ENCODE measurements around the gene MRPL17.
A peak's percentile ranks its signal among the peaks of the same experiment; 100 is the strongest.

MRPL17 gene

GRCh38 chr11:6656584-6656915 lies 26.6 kb downstream of the MRPL17 start:
- no peak for DNase-seq (ENCODE audit: insufficient read length, low spot score)
- no peak for FAIRE-seq
- TF ChIP-seq POLR2AphosphoS5 (IDR thresholded peaks at IDR 0.05; ENCODE audit: low read depth, low read length) (no peak), SPI1 (IDR thresholded peaks at IDR 0.05; ENCODE audit: low read depth, low read length) (no peak), POU2F2 (IDR thresholded peaks at IDR 0.05; ENCODE audit: low read depth, low read length) (no peak)

GRCh38 chr11:6655790-6656583 lies 27.2 kb downstream of the MRPL17 start, which contains the start of gene DCHS1:
TSS of gene DCHS1 (minus strand) at chr11:6655809. CDS start at chr11:6641613, 14,196 bp downstream.
- DNase-seq (ENCODE audit: insufficient read length, low spot score): no peak
- no peak for TF ChIP-seq POLR2A (IDR thresholded peaks at IDR 0.05; ENCODE audit: low read depth, low read length)
- TF ChIP-seq POU2F2 (IDR thresholded peaks at IDR 0.05; ENCODE audit: low read depth, low read length): no peak
- TF ChIP-seq TAF1 (IDR thresholded peaks at IDR 0.05; ENCODE audit: low read depth, low read length): no peak
- TF ChIP-seq PAX5 (IDR thresholded peaks at IDR 0.05; ENCODE audit: insufficient read depth, low read length, severe bottlenecking): no peak
- no peak for TF ChIP-seq POLR2AphosphoS5 (IDR thresholded peaks at IDR 0.05; ENCODE audit: low read depth, low read length)
- no peak for TF ChIP-seq SPI1 (IDR thresholded peaks at IDR 0.05; ENCODE audit: low read depth, low read length)
- FAIRE-seq: no peak

GRCh38 chr11:6655020-6655789 lies 27.9 kb downstream of the MRPL17 start:
- TF ChIP-seq POLR2A (IDR thresholded peaks at IDR 0.05; ENCODE audit: low read depth, low read length) (no peak), PAX5 (IDR thresholded peaks at IDR 0.05; ENCODE audit: insufficient read depth, low read length, severe bottlenecking) (no peak), TAF1 (IDR thresholded peaks at IDR 0.05; ENCODE audit: low read depth, low read length) (no peak), POLR2AphosphoS5 (IDR thresholded peaks at IDR 0.05; ENCODE audit: low read depth, low read length) (no peak), POU2F2 (IDR thresholded peaks at IDR 0.05; ENCODE audit: low read depth, low read length) (no peak), SPI1 (IDR thresholded peaks at IDR 0.05; ENCODE audit: low read depth, low read length) (no peak)
- FAIRE-seq (peak; percentile 80), DNase-seq (ENCODE audit: insufficient read length, low spot score) (no peak)

- FAIRE-seq (peak; percentile 78), DNase-seq (ENCODE audit: insufficient read length, low spot score) (no peak)
- TF ChIP-seq PAX5 (IDR thresholded peaks at IDR 0.05; ENCODE audit: insufficient read depth, low read length, severe bottlenecking) (no peak), TAF1 (IDR thresholded peaks at IDR 0.05; ENCODE audit: low read depth, low read length) (no peak), SPI1 (IDR thresholded peaks at IDR 0.05; ENCODE audit: low read depth, low read length) (no peak), POLR2AphosphoS5 (IDR thresholded peaks at IDR 0.05; ENCODE audit: low read depth, low read length) (no peak), POLR2A (IDR thresholded peaks at IDR 0.05; ENCODE audit: low read depth, low read length) (no peak), POU2F2 (IDR thresholded peaks at IDR 0.05; ENCODE audit: low read depth, low read length) (no peak)
Observed at GRCh38 chr11:6654281-6655019, 28.7 kb downstream of the MRPL17 start.

GRCh38 chr11:6653656-6654055 lies 29.5 kb downstream of the MRPL17 start:
- no peak for DNase-seq (ENCODE audit: insufficient read length, low spot score)
- TF ChIP-seq PAX5 (IDR thresholded peaks at IDR 0.05; ENCODE audit: insufficient read depth, low read length, severe bottlenecking): no peak
- no peak for TF ChIP-seq POLR2A (IDR thresholded peaks at IDR 0.05; ENCODE audit: low read depth, low read length)
- no peak for TF ChIP-seq SPI1 (IDR thresholded peaks at IDR 0.05; ENCODE audit: low read depth, low read length)
- TF ChIP-seq POU2F2 (IDR thresholded peaks at IDR 0.05; ENCODE audit: low read depth, low read length): no peak
- TF ChIP-seq TAF1 (IDR thresholded peaks at IDR 0.05; ENCODE audit: low read depth, low read length): no peak
- no peak for TF ChIP-seq POLR2AphosphoS5 (IDR thresholded peaks at IDR 0.05; ENCODE audit: low read depth, low read length)
- no peak for FAIRE-seq

GRCh38 chr11:6653097-6653496 lies 30.0 kb downstream of the MRPL17 start:
- DNase-seq (ENCODE audit: insufficient read length, low spot score) (no peak), FAIRE-seq (no peak)
- TF ChIP-seq POLR2A (IDR thresholded peaks at IDR 0.05; ENCODE audit: low read depth, low read length) (no peak), SPI1 (IDR thresholded peaks at IDR 0.05; ENCODE audit: low read depth, low read length) (no peak), POU2F2 (IDR thresholded peaks at IDR 0.05; ENCODE audit: low read depth, low read length) (no peak), PAX5 (IDR thresholded peaks at IDR 0.05; ENCODE audit: insufficient read depth, low read length, severe bottlenecking) (no peak), POLR2AphosphoS5 (IDR thresholded peaks at IDR 0.05; ENCODE audit: low read depth, low read length) (no peak), TAF1 (IDR thresholded peaks at IDR 0.05; ENCODE audit: low read depth, low read length) (no peak)

- DNase-seq (ENCODE audit: insufficient read length, low spot score) (no peak), FAIRE-seq (no peak)
- TF ChIP-seq POU2F2 (IDR thresholded peaks at IDR 0.05; ENCODE audit: low read depth, low read length) (no peak), POLR2AphosphoS5 (IDR thresholded peaks at IDR 0.05; ENCODE audit: low read depth, low read length) (no peak), PAX5 (IDR thresholded peaks at IDR 0.05; ENCODE audit: insufficient read depth, low read length, severe bottlenecking) (no peak), TAF1 (IDR thresholded peaks at IDR 0.05; ENCODE audit: low read depth, low read length) (no peak), POLR2A (IDR thresholded peaks at IDR 0.05; ENCODE audit: low read depth, low read length) (no peak), SPI1 (IDR thresholded peaks at IDR 0.05; ENCODE audit: low read depth, low read length) (no peak)
Observed at GRCh38 chr11:6652182-6652581, 31.0 kb downstream of the MRPL17 start.

- TF ChIP-seq TAF1 (IDR thresholded peaks at IDR 0.05; ENCODE audit: low read depth, low read length): no peak
- TF ChIP-seq PAX5 (IDR thresholded peaks at IDR 0.05; ENCODE audit: insufficient read depth, low read length, severe bottlenecking): no peak
- TF ChIP-seq POLR2AphosphoS5 (IDR thresholded peaks at IDR 0.05; ENCODE audit: low read depth, low read length): no peak
- TF ChIP-seq POLR2A (IDR thresholded peaks at IDR 0.05; ENCODE audit: low read depth, low read length): no peak
- TF ChIP-seq POU2F2 (IDR thresholded peaks at IDR 0.05; ENCODE audit: low read depth, low read length): no peak
- TF ChIP-seq SPI1 (IDR thresholded peaks at IDR 0.05; ENCODE audit: low read depth, low read length): no peak
- FAIRE-seq: no peak
- DNase-seq (ENCODE audit: insufficient read length, low spot score): no peak
Observed at GRCh38 chr11:6650980-6651379, 32.2 kb downstream of the MRPL17 start.

GRCh38 chr11:6650104-6650503 lies 33.0 kb downstream of the MRPL17 start:
- FAIRE-seq: no peak
- no peak for TF ChIP-seq POLR2A (IDR thresholded peaks at IDR 0.05; ENCODE audit: low read depth, low read length)
- DNase-seq (ENCODE audit: insufficient read length, low spot score): no peak
